Kidney epithelial cell (primary cell): ENCODE data around the gene ARIH2. TPM values are rescaled to one million over a fixed set of nuclear protein-coding genes. Genes with fewer than 3 reads are reported as not detected.

Experiments
- DNase-seq: peaks from one replicate; pipeline ENCODE4 v3.0.0-alpha.2; 2010; ENCODE audit warnings: low read depth
- H3K27me3 ChIP-seq: 2 replicates; pipeline ENCODE4 v1.6.0; 2011; ENCODE audit warnings: low read length; ENCODE audit not compliant: control insufficient read depth, insufficient read depth
- H3K36me3 ChIP-seq: 2 replicates; pipeline ENCODE4 v1.5.1; 2011; ENCODE audit warnings: low read length; ENCODE audit not compliant: control insufficient read depth, insufficient read depth
- H3K4me3 ChIP-seq: 2 replicates; pipeline ENCODE4 v1.5.1; 2011; ENCODE audit warnings: low read depth, mild to moderate bottlenecking, control low read depth, low read length
- total RNA-seq: library from RNA; depleted of rRNA; stranded (reverse); fragments of >200 nt; gene quantifications from 2 replicates; pipeline ENCODE4 v1.2.3, GENCODE V29; 2015
- TF ChIP-seq, protein P1 (sequence below): IDR thresholded peaks from 2 replicates; pipeline ENCODE4 v1.5.1; 2011; ENCODE audit warnings: mild to moderate bottlenecking, moderate library complexity, low read length, control low read depth, inconsistent platforms; ENCODE audit not compliant: insufficient read depth, poor library complexity, severe bottlenecking

ARIH2 gene
- total RNA-seq, 1 donor from 2014 or later, result 99.9 TPM

DNA sequence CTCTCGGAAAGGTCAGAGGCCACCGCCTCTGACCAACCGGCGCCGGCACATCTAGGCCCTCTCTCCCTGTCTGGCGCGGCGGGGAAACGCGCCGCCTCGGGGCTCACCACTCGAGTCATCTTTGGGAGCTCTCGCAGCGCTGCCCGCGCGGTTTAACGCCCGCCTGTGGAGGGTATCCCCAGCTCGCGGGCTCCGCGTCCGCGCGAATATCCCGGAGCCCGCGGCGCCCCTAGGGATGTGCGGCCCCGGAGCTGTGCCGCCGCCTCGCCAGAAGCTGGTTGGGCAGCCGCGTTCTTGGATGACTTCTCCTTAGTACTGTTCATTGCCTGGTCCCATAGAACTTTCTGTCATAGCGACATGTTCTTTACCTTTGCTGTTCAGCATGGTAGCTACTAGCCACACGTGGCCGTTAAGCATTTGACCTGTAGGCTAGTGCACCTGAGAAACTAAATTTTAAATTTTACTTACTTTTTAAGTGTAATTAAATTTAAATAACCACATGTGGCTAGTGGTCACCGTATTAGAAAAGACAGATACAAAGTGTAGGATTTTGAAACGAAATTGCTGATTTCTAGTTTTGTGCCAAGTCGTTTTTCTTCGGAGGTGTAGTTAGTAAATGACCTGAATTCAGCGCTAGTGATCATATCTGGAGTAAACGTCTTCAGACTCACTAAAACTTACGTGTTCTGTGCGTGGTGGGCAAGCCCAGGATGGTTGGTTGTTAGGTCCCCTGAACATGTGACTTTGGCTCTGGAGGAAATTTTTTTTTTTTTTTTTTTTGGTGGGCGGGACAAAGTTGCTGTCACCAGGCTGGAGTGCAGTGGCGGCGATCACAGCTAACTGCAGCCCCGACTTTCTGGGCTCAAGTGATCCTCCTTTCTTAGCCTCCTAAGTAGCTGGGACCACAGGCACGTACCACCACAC, 835 bp downstream of the ARIH2 start:
- no peaks in the 10 kb centered on the region for H3K36me3 ChIP-seq
- H3K4me3 ChIP-seq, result peak overlapping the region; percentile 92
- TF ChIP-seq, protein P1, sequence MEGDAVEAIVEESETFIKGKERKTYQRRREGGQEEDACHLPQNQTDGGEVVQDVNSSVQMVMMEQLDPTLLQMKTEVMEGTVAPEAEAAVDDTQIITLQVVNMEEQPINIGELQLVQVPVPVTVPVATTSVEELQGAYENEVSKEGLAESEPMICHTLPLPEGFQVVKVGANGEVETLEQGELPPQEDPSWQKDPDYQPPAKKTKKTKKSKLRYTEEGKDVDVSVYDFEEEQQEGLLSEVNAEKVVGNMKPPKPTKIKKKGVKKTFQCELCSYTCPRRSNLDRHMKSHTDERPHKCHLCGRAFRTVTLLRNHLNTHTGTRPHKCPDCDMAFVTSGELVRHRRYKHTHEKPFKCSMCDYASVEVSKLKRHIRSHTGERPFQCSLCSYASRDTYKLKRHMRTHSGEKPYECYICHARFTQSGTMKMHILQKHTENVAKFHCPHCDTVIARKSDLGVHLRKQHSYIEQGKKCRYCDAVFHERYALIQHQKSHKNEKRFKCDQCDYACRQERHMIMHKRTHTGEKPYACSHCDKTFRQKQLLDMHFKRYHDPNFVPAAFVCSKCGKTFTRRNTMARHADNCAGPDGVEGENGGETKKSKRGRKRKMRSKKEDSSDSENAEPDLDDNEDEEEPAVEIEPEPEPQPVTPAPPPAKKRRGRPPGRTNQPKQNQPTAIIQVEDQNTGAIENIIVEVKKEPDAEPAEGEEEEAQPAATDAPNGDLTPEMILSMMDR, result no peak
- DNase-seq, result peak; percentile 16
- no peaks in the 10 kb centered on the region for H3K27me3 ChIP-seq

DNA sequence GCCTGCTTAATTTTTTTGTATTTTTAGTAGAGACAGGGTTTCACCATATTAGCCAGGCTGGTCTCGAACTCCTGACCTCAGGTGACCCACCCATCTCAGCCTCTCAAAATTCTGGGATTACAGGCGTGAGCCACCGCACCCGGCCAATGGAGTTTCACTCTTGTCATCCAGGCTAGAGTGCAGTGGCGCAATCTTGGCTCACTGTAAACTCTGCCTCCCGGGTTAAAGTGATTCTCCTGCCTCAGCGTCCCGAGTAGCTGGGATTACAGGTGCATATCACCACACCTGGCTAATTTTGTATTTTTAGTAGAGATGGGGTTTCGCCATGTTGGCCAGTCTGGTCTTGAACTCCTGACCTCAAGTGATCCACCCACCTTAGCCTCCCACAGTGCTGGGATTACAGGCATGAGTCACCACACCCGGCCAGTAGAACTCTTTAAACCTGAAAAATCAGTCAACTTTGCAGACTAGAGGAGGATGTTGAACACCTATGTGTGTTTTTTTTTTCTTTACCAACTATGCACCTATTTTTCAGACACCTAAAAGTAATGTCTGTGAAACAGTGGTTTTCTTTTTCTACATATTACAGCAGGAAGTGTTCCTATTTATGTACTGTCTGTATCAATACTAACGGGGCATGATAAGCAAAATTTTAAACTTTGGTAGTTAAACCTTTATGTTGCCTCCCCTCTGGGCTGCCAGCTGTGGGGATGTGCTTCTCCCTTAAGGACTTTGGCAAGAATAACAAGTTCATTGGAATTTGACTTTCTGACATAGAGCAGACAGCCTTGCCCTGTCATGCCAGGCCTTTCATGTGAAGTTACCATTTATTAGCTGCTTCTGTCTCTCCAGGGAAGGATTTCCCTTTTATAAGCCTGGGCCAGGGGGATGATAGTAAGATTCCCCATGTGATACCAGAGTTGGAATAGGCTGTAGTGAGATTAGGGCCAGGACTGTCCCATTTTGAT, 8.1 kb downstream of the ARIH2 start:
- Histone ChIP-seq H3K36me3 (peaks cover 2% of the 10 kb centered on the region), H3K27me3 (no peaks in the 10 kb centered on the region), H3K4me3 (no peak overlapping the region)
- TF ChIP-seq, protein P1, result no peak
- no peak for DNase-seq

DNA sequence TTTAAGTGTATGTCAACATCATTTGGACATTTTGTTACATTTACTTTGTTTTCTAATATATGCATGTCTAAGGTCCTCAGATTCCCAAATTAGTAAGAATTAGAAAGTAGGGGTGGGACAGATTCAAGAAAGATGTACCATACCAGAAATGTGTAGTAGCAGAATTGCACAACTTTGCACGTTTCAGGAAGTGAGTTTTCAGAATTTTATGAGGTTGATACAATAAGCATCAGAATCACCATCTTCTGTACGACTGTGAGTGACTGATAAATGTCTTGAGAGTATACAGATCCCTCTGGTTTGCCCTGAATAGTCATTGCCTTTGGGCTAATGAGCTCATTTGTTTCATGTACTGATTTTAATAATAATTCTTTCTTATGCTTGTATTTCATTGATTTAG, 9.3 kb downstream of the ARIH2 start:
- no peak overlapping the region for H3K4me3 ChIP-seq
- peaks cover 2% of the 10 kb centered on the region for H3K36me3 ChIP-seq
- H3K27me3 ChIP-seq, result no peaks in the 10 kb centered on the region
- no peak for DNase-seq
- TF ChIP-seq, protein P1, result no peak

- TF ChIP-seq, protein P1, result no peak
- H3K36me3 ChIP-seq, result peaks cover 2% of the 10 kb centered on the region
- no peaks in the 10 kb centered on the region for H3K27me3 ChIP-seq
- DNase-seq, result no peak
- no peak overlapping the region for H3K4me3 ChIP-seq
Measured at GRCh38 chr3:48928679-48929078, 10.0 kb downstream of the ARIH2 start.

DNA sequence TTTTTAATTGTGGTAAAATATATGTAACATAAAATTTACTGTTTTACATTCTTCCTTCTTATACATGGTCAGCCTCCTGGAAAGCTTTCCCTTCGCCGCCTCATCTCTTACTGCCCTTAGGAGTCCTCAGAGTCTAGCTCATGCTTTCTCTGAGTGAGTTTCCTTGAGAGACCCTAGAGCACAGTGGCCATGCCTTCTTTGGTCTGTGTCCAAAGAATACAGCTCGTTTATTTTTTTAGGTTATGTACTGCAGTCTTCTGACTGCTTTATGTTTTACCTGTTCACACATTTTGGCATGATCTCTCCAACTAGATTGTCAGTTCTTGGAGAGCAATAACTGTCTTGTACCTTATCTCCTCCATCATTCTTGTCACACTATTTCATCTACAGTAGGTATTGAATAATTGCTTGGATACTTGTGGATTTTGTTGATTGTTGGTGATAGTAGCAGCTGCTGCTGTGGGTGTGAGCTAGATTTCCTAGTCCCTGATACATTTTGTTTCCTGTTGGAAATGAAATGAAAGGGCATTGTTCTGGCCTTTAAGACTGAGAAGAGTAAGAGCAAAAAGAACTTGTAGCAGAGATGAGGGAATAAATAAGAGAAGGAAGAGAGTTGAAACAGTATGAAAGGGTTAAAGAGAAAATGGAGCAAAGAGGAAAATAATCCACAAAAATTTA, 10.9 kb downstream of the ARIH2 start:
- Histone ChIP-seq H3K4me3 (no peak overlapping the region), H3K36me3 (peaks cover 2% of the 10 kb centered on the region), H3K27me3 (no peaks in the 10 kb centered on the region)
- no peak for DNase-seq
- TF ChIP-seq, protein P1, result no peak
